ENCODE measurements around the gene PLXDC2. TPM values are rescaled to one million over a fixed set of nuclear protein-coding genes. Genes with fewer than 3 reads are reported as not detected.

The PLXDC2 gene
- total RNA-seq, 1 experiment from 2014 or later: 38.7 TPM

- no CpG with 5 or more reads among the region's 1 CpG for WGBS (ENCODE audit: extremely low coverage, insufficient read length, low lambda C conversion rate)
- no peak for TF ChIP-seq CTCF (conservative IDR thresholded peaks at IDR 0.05)
- Histone ChIP-seq H3K23ac (ENCODE audit: insufficient read length, low read depth, low read length) (no peak overlapping the region), H4K91ac (ENCODE audit: insufficient read length, low read depth, low read length) (no peak overlapping the region), H3T11ph (ENCODE audit: low read length) (no peak overlapping the region), H3K4me1 (ENCODE audit: insufficient read depth, low read length) (peaks cover 9% of the 10 kb centered on the region; the same call in 1 of the 2 replicates), H3K9me3 (ENCODE audit: control insufficient read depth, low read depth, low read length) (no peaks in the 10 kb centered on the region), H4K20me1 (ENCODE audit: control insufficient read depth, insufficient read depth, insufficient read length) (peaks cover 4% of the 10 kb centered on the region), H4K5ac (ENCODE audit: insufficient read length, low read depth, low read length) (no peak overlapping the region), H2BK120ac (ENCODE audit: low read depth, low read length, poor library complexity, severe bottlenecking) (no peak overlapping the region), H3K27me3 (ENCODE audit: insufficient read depth, low read length) (no peaks in the 10 kb centered on the region), H3K4ac (ENCODE audit: low read depth, low read length) (no peak overlapping the region), H3K27ac (ENCODE audit: insufficient read length, low read depth, low read length) (no peak overlapping the region), H2AK5ac (ENCODE audit: insufficient read length, low read length) (no peak overlapping the region), H3K79me2 (ENCODE audit: insufficient read depth, low read length) (no peaks in the 10 kb centered on the region; the same call in 1 of the 2 replicates), H3K18ac (ENCODE audit: insufficient read length, low read depth, low read length) (no peak overlapping the region), H3K9ac (ENCODE audit: extremely low read depth, insufficient read length, low read length) (no peak overlapping the region), H2AFZ (ENCODE audit: low read length) (no peak overlapping the region), H2BK20ac (ENCODE audit: low read depth, low read length, poor library complexity, severe bottlenecking) (no peak overlapping the region), H2BK15ac (ENCODE audit: low read depth, low read length) (no peak overlapping the region), H4K8ac (replicated peaks; ENCODE audit: insufficient read length, low read depth, low read length) (no peak overlapping the region), H3K23me2 (ENCODE audit: insufficient read length, low read depth, low read length, poor library complexity, severe bottlenecking) (no peaks in the 10 kb centered on the region), H3K79me1 (ENCODE audit: insufficient read depth, low read depth, low read length, poor library complexity, severe bottlenecking) (no peaks in the 10 kb centered on the region), H3K14ac (ENCODE audit: insufficient read depth, low read length) (no peak overlapping the region), H2BK5ac (ENCODE audit: insufficient read length, low read length) (no peak overlapping the region), H2BK12ac (ENCODE audit: insufficient read length, low read depth, low read length) (no peak overlapping the region), H3K56ac (ENCODE audit: insufficient read length, low read depth, low read length) (no peak overlapping the region), H3K4me2 (ENCODE audit: insufficient read depth, insufficient read length, low read length) (no peak overlapping the region)
- Mint-ChIP-seq H3K4me1 (peaks cover 34 to 43% of the 10 kb centered on the region in 2 experiments), H3K36me3 (ENCODE audit: insufficient read depth in 1 of 3, low read depth in 3 of 3) (no peaks in the 10 kb centered on the region; a peak in 4 of 7 replicates), H3K4me3 (no peak overlapping the region), H3K27ac (no peak overlapping the region), H3K27me3 (ENCODE audit: low read depth) (no peaks in the 10 kb centered on the region), H3K9me3 (no peaks in the 10 kb centered on the region)
- no peak for DNase-seq
These were observed 121.8 kb downstream of the PLXDC2 start for GRCh38 chr10:19937989-19938388.

All from H9 (cell line).